SK-N-SH (cell line): ENCODE measurements around the gene PCSK2. TPM values are rescaled to one million over a fixed set of nuclear protein-coding genes. Genes with fewer than 3 reads are reported as not detected.

Experiments
- CTCF ChIA-PET: fragments of 300-600, 350-600 bp; formaldehyde crosslinking; extraction: SDS; loops from one replicate; lab custom pipeline; 2021; lab: Yijun Ruan, JAX
- POLR2A ChIA-PET: fragments of 350-600 bp; sonication (Branson Sonifier 250); formaldehyde crosslinking; extraction: SDS; loops from one replicate; lab custom pipeline; 2020; ENCODE audit warnings: antibody characterized with exemption, inconsistent platforms; lab: Yijun Ruan, JAX
- DNase-seq: peaks from one replicate; pipeline ENCODE4 v3.0.0; 2012
- H2AFZ ChIP-seq: fragments of 200-600 bp; sonication (generic); 2 replicates; pipeline ENCODE4 v1.8.1; 2016; ENCODE audit warnings: antibody characterized with exemption, mild to moderate bottlenecking, low read depth
- H3F3A ChIP-seq: fragments of 200-600 bp; sonication (generic); replicated peaks from 2 replicates; pipeline ENCODE3; 2016; ENCODE audit warnings: antibody characterized with exemption, mild to moderate bottlenecking; ENCODE audit not compliant: insufficient read depth
- H3K27ac ChIP-seq, 2 experiments: fragments of 200-500 bp in 1 of 2; fragments of 200-600 bp in 1 of 2; sonication (Bioruptor generic) in 1 of 2; sonication (generic), shearing (Covaris generic) in 1 of 2; 2 replicates each; pipeline versions ENCODE4 v1.5.1 to v1.6.1; 2014 to 2016; ENCODE audit warnings: low read depth in 2 of 2, inconsistent platforms in 1 of 2, low read length in 1 of 2, mild to moderate bottlenecking in 1 of 2, mixed read lengths in 1 of 2
- H3K27me3 ChIP-seq: fragments of 200-600 bp; sonication (generic), shearing (Covaris generic); 2 replicates; pipeline ENCODE4 v1.6.1; 2016; ENCODE audit warnings: mixed run types; ENCODE audit not compliant: insufficient read depth
- H3K36me3 ChIP-seq, 2 experiments: fragments of 200-500 bp in 1 of 2; fragments of 200-600 bp in 1 of 2; sonication (Bioruptor generic) in 1 of 2; sonication (generic) in 1 of 2; replicated peaks in 1 of 2; 2 replicates each; pipeline versions ENCODE3 to v1.5.1; 2014 to 2016; ENCODE audit warnings: low read length in 1 of 2, mild to moderate bottlenecking in 1 of 2; ENCODE audit not compliant: insufficient read depth in 2 of 2, control insufficient read depth in 1 of 2
- H3K4me1 ChIP-seq, 2 experiments: fragments of 200-500 bp in 1 of 2; fragments of 200-600 bp in 1 of 2; sonication (Bioruptor generic) in 1 of 2; sonication (generic), shearing (Covaris generic) in 1 of 2; 2 replicates each; pipeline versions ENCODE4 v1.5.1 to v1.6.1; 2014 to 2016; ENCODE audit warnings: low read depth in 1 of 2, low read length in 1 of 2, mixed run types in 1 of 2; ENCODE audit not compliant: insufficient read depth in 2 of 2, control insufficient read depth in 1 of 2
- H3K4me2 ChIP-seq: fragments of 200-600 bp; sonication (generic), shearing (Covaris generic); 2 replicates; pipeline ENCODE4 v1.6.1; 2017; ENCODE audit warnings: mixed run types
- H3K4me3 ChIP-seq, 2 experiments: fragments of 200-500 bp in 1 of 2; fragments of 200-600 bp in 1 of 2; sonication (Bioruptor generic) in 1 of 2; sonication (generic), shearing (Covaris generic) in 1 of 2; 2 replicates each; pipeline versions ENCODE4 v1.5.1 to v1.8.1; 2014 to 2016; ENCODE audit warnings: low read depth in 2 of 2, inconsistent platforms in 1 of 2, low read length in 1 of 2, mild to moderate bottlenecking in 1 of 2, mixed read lengths in 1 of 2, moderate library complexity in 1 of 2
- H3K79me2 ChIP-seq: fragments of 200-600 bp; sonication (generic); 2 replicates; pipeline ENCODE4 v1.8.1; 2017; ENCODE audit warnings: mild to moderate bottlenecking; ENCODE audit not compliant: insufficient read depth
- H3K9ac ChIP-seq: fragments of 200-600 bp; sonication (generic); 2 replicates; pipeline ENCODE4 v1.6.1; 2017; ENCODE audit warnings: mixed run types
- H3K9me2 ChIP-seq: fragments of 200-600 bp; sonication (generic); 2 replicates; pipeline ENCODE4 v1.6.1; 2017; ENCODE audit warnings: mixed run types
- H3K9me3 ChIP-seq: fragments of 200-600 bp; sonication (generic); 2 replicates; pipeline ENCODE4 v1.6.1; 2017; ENCODE audit warnings: mixed run types, mild to moderate bottlenecking, moderate library complexity
- H4K20me1 ChIP-seq: fragments of 200-600 bp; sonication (generic); 2 replicates; pipeline ENCODE4 v1.6.1; 2017; ENCODE audit warnings: mild to moderate bottlenecking, mixed run types; ENCODE audit not compliant: insufficient read depth
- EZH2phosphoT487 ChIP-seq: fragments of 200-600 bp; sonication (generic); IDR thresholded peaks from 2 replicates; pipeline ENCODE4 v1.6.1; 2017; ENCODE audit warnings: low read depth, mixed run types, mild to moderate bottlenecking, antibody characterized with exemption, moderate library complexity, borderline replicate concordance
- FOXJ3 ChIP-seq: sonication (generic); formaldehyde crosslinking; IDR thresholded peaks from 2 replicates; pipeline ENCODE4 v1.5.1; 2020; ENCODE audit warnings: mild to moderate bottlenecking, missing genetic modification reagents
- GATA2 ChIP-seq: sonication (generic); formaldehyde crosslinking; IDR thresholded peaks from 2 replicates; pipeline ENCODE4 v1.5.0; 2020; ENCODE audit warnings: mild to moderate bottlenecking, missing genetic modification reagents
- MEF2A ChIP-seq: IDR thresholded peaks from 2 replicates; pipeline ENCODE4 v1.4.0; 2012; ENCODE audit warnings: low read depth, borderline replicate concordance
- MXI1 ChIP-seq: IDR thresholded peaks from 2 replicates; pipeline ENCODE4 v1.6.1; 2012; ENCODE audit warnings: mild to moderate bottlenecking, low read depth, low read length, improper control_type of control experiment
- NFIC ChIP-seq: IDR thresholded peaks from 2 replicates; pipeline ENCODE4 v1.4.0; 2012; ENCODE audit warnings: borderline replicate concordance
- RCOR1 ChIP-seq: fragments of 150-350 bp; IDR thresholded peaks from 2 replicates; pipeline ENCODE4 v1.6.1; 2017; ENCODE audit warnings: antibody characterized with exemption, low read length
- SIN3A ChIP-seq: IDR thresholded peaks from 2 replicates; pipeline ENCODE4 v1.6.1; 2012; ENCODE audit warnings: low read depth, mild to moderate bottlenecking, low read length, moderate library complexity, borderline replicate concordance
- TAF1 ChIP-seq: IDR thresholded peaks from 2 replicates; pipeline ENCODE4 v1.6.1; 2012; ENCODE audit warnings: low read depth, mild to moderate bottlenecking, low read length, moderate library complexity, borderline replicate concordance
- WGBS: methylation state at CpG from one replicate; pipeline ENCODE4 v1.1.6; 2017; ENCODE audit warnings: low lambda C conversion rate; 5-methylcytosine and 5-hydroxymethylcytosine counted together
- polyA plus RNA-seq, 3 experiments: library from polyadenylated mRNA; depleted of rRNA; stranded (reverse); fragments of >200 nt; gene quantifications; 2 replicates each; pipeline ENCODE4 v1.2.3, GENCODE V29; 2012
- TF ChIP-seq, protein P1 (sequence below): IDR thresholded peaks from 2 replicates; pipeline ENCODE4 v1.4.0; 2012; ENCODE audit warnings: low read depth, borderline replicate concordance
- TF ChIP-seq, protein P2 (sequence below): fragments of 150-350 bp; IDR thresholded peaks from 2 replicates; pipeline ENCODE4 v1.6.1; 2017; ENCODE audit warnings: antibody characterized with exemption, low read length, low read depth, borderline replicate concordance
- TF ChIP-seq, protein P3 (sequence below): IDR thresholded peaks from 2 replicates; pipeline ENCODE4 v1.6.1; 2012; ENCODE audit warnings: mild to moderate bottlenecking, low read depth, low read length, moderate library complexity
- TF ChIP-seq, protein P4 (sequence below): IDR thresholded peaks from 2 replicates; pipeline ENCODE4; 2012

The PCSK2 gene
- polyA plus RNA-seq, 1 of the 3 experiments (the other 2 are of a cell fraction): not detected

DNA sequence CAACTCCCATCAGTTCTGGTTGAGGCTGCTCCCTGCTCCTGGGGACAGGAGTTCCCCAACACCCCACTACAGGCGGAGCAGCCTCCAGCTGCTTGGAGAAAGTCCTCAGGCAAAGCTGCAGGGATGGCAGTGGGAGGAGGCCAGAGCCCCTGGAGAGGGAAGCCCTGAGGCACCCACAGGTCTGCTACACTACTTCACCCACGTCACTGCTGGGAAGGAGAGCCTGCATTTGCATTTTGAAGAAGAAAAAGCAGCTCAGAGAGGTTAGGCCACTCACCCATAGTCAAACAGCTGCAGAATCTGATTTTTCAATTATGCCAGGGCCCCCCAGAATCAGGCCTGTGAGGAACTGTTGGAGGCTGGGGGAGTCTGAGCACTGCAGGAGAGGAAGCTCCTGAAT is 287.1 kb downstream of the PCSK2 start:
- H3K4me1 ChIP-seq: no peaks in the 10 kb centered on the region
- ChIA-PET CTCF (interaction anchor here (0.7 to 2.3 kb wide), 6 partner anchors 9 to 483 kb away, joined by 3 to 26 read pairs (median 4); partner anchors contain the start of gene BFSP1), POLR2A (no interaction called here)
- no peaks in the 10 kb centered on the region for H3K79me2 ChIP-seq
- no peaks in the 10 kb centered on the region for H3F3A ChIP-seq
- no peak for TF ChIP-seq MEF2A
- no peak for TF ChIP-seq RCOR1
- TF ChIP-seq TAF1: no peak
- TF ChIP-seq SIN3A: no peak
- TF ChIP-seq NFIC: no peak
- no peak for TF ChIP-seq MXI1
- TF ChIP-seq, protein P1, sequence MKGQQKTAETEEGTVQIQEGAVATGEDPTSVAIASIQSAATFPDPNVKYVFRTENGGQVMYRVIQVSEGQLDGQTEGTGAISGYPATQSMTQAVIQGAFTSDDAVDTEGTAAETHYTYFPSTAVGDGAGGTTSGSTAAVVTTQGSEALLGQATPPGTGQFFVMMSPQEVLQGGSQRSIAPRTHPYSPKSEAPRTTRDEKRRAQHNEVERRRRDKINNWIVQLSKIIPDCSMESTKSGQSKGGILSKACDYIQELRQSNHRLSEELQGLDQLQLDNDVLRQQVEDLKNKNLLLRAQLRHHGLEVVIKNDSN: no peak
- no peak for TF ChIP-seq EZH2phosphoT487
- TF ChIP-seq, protein P2, sequence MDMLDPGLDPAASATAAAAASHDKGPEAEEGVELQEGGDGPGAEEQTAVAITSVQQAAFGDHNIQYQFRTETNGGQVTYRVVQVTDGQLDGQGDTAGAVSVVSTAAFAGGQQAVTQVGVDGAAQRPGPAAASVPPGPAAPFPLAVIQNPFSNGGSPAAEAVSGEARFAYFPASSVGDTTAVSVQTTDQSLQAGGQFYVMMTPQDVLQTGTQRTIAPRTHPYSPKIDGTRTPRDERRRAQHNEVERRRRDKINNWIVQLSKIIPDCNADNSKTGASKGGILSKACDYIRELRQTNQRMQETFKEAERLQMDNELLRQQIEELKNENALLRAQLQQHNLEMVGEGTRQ: no peak
- TF ChIP-seq FOXJ3 (CRISPR knock-in tag): no peak
- no peak for TF ChIP-seq GATA2
- TF ChIP-seq, protein P3, sequence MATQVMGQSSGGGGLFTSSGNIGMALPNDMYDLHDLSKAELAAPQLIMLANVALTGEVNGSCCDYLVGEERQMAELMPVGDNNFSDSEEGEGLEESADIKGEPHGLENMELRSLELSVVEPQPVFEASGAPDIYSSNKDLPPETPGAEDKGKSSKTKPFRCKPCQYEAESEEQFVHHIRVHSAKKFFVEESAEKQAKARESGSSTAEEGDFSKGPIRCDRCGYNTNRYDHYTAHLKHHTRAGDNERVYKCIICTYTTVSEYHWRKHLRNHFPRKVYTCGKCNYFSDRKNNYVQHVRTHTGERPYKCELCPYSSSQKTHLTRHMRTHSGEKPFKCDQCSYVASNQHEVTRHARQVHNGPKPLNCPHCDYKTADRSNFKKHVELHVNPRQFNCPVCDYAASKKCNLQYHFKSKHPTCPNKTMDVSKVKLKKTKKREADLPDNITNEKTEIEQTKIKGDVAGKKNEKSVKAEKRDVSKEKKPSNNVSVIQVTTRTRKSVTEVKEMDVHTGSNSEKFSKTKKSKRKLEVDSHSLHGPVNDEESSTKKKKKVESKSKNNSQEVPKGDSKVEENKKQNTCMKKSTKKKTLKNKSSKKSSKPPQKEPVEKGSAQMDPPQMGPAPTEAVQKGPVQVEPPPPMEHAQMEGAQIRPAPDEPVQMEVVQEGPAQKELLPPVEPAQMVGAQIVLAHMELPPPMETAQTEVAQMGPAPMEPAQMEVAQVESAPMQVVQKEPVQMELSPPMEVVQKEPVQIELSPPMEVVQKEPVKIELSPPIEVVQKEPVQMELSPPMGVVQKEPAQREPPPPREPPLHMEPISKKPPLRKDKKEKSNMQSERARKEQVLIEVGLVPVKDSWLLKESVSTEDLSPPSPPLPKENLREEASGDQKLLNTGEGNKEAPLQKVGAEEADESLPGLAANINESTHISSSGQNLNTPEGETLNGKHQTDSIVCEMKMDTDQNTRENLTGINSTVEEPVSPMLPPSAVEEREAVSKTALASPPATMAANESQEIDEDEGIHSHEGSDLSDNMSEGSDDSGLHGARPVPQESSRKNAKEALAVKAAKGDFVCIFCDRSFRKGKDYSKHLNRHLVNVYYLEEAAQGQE: no peak
- TF ChIP-seq, protein P4, sequence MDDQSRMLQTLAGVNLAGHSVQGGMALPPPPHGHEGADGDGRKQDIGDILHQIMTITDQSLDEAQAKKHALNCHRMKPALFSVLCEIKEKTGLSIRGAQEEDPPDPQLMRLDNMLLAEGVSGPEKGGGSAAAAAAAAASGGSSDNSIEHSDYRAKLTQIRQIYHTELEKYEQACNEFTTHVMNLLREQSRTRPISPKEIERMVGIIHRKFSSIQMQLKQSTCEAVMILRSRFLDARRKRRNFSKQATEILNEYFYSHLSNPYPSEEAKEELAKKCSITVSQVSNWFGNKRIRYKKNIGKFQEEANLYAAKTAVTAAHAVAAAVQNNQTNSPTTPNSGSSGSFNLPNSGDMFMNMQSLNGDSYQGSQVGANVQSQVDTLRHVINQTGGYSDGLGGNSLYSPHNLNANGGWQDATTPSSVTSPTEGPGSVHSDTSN: no peak
- DNase-seq: no peak
- H3K4me3 ChIP-seq: no peak overlapping the region
- no peak overlapping the region for H2AFZ ChIP-seq
- no peak overlapping the region for H3K9ac ChIP-seq
- WGBS: 57% methylated on average over 2 of the region's 2 CpGs
- H3K9me3 ChIP-seq: no peaks in the 10 kb centered on the region
- H3K4me2 ChIP-seq: no peak overlapping the region
- H3K27ac ChIP-seq: no peak overlapping the region
- no peaks in the 10 kb centered on the region for H3K9me2 ChIP-seq
- H4K20me1 ChIP-seq: no peaks in the 10 kb centered on the region
- H3K36me3 ChIP-seq: no peaks in the 10 kb centered on the region
- H3K27me3 ChIP-seq: no peaks in the 10 kb centered on the region
